NCI-H2227 treated with DMSO at 0.1 percent for 48 hours (cell line): ENCODE results near the gene CACNA2D3.

Source experiments
- DNase-seq: peaks from one replicate; lab custom pipeline; 2025; lab: John Stamatoyannopoulos, UW

CACNA2D3 gene

DNA sequence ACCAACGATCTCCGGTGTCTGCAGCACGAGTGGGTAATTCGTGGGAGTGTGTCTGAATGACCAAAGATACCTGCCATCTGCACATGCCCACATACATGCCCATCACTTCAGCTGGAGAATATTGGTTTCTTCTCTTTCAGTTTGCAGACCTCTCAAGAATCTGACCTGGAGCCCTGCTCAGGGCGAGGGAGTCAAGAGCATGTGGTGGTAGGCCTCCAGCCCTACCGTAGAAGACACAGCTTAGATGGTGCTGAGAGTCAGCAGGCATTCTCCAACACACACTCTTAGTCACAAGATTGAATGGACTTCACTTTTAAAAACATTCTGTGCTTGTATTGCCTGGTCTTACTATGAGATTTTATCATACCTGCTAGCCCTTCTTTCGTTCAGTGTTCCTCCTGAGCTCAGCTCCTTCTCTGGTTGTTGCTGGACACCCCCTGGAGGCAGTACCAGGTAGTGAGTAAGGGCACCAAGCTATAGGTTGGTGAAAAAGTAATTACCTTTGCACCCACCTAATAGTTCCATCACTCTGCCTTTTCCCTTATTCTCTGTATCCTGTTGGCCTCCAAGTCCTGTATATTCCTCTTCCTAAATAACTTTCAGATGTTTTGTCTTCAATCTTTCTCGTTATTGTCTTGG is 252.0 kb downstream of the CACNA2D3 start:
- DNase-seq = no peak

- no peak for DNase-seq
These were observed 253.9 kb downstream of the CACNA2D3 start for GRCh38 chr3:54376142-54376807.

GRCh38 chr3:54376939-54377578 is 254.7 kb downstream of the CACNA2D3 start:
- DNase-seq = no peak

- no peak for DNase-seq
These were observed 255.8 kb downstream of the CACNA2D3 start for GRCh38 chr3:54378184-54378583.

DNA sequence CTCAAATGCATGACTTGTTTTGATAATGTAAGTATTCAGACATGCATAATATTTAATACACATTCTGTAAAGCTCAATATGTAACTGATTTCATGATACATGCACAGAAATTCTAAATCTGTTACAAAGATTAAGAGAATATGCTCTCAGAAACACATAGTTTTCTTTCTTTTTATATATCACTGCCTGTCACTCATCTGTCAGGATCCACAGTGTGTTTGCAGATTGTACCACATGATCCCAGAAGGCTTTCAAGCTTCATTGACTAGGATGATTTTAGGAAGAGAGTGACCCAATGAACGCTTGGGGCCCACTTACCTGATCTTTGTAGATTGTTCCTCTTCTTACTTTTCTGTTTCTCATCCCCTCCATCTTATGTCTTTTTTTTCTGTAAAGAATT is 261.9 kb downstream of the CACNA2D3 start:
- DNase-seq = no peak

GRCh38 chr3:54390582-54390981 is 268.2 kb downstream of the CACNA2D3 start:
- DNase-seq = no peak

GRCh38 chr3:54393150-54393549 is 270.8 kb downstream of the CACNA2D3 start:
- no peak for DNase-seq

DNA sequence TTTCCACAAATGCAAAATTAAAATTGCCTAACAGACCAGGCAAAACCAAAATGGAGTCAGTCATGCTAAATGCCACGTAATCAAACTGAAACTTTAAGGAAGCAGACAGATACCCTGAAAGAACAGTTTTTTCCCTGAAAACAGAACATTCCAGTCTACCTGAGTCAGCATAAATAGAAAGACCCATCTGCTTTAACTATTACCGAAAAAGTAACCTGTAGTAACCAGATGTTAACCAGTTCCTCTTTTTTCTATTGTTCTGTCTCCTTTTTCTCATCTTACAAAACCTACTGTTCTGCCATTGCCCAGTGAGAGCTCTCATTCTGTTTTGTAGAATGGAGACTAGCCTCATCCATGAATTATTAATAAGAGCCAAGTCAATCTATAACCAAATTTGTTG is 286.0 kb downstream of the CACNA2D3 start:
- no peak for DNase-seq

- no peak for DNase-seq
These were observed 299.6 kb downstream of the CACNA2D3 start for GRCh38 chr3:54421943-54422342.

- no peak for DNase-seq
These were observed 301.9 kb downstream of the CACNA2D3 start for GRCh38 chr3:54424292-54424691.

- DNase-seq = no peak
These were observed 304.0 kb downstream of the CACNA2D3 start for GRCh38 chr3:54426381-54426780.

- no peak for DNase-seq
These were observed 305.1 kb downstream of the CACNA2D3 start for GRCh38 chr3:54427501-54427900.

DNA sequence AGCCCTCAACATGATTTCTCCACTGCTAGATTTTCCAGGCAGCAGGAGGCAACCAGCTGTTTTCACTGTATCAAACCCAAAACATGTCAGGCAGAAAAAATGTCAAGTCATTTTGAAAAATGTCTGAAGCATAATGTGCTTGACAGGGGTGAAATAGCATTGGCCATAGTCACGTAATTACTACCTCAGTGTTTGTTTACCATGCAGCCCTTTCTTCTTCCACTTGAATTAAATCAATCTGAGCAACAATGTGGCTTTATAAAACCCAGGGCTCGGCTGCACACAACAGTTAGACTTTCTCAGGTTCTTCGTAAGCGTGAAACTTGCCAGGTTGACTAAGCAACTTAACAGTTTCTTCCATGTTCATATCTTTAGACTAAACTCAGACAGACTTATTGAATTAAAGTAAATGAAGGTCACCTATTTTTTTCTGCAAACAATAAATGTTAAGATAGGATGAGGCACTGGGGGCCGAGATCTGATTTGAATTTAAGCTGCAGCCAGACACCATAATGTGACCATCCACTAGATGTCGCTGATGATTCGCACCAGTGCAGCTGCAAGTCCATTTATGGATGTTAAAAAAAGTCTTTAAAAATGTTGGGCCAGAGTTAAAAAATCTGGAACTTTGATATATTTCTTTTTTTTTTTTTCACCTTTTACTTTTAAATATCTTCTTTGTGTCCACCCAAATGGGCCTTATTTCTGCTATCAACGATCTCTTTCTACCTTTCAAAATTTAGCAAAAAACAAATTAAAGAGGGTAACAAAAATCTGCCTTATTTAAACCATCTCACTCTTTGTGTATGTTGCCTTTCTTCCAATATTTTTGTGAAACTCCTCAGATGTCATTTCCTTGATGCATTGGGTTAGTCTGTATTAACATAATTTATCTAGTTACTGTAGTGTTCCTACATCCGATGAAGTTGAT is 305.9 kb downstream of the CACNA2D3 start:
- DNase-seq = peak; percentile 97

- no peak for DNase-seq
These were observed 310.6 kb downstream of the CACNA2D3 start for GRCh38 chr3:54432975-54433374.

GRCh38 chr3:54433846-54434245 is 311.5 kb downstream of the CACNA2D3 start:
- no peak for DNase-seq

GRCh38 chr3:54434756-54435155 is 312.4 kb downstream of the CACNA2D3 start:
- no peak for DNase-seq

DNA sequence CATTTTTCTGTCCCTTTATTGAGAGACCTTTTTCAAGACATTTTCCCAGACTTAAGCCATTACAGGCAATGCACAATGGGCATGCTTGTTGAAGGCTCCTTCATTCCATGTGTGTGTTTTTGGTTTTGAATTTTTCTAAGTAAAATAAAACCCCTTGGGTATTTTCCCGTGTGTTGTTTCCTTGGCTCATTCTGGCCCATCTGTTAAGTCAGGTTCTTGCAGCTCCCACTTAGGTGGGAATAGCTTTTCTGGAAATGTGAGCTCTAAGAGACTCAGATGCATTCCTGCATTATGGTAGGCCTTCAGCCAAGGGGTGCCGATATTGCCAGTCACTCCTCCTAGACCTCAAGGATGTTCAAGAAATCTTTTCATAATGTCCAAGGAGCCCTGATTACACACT is 314.9 kb downstream of the CACNA2D3 start:
- DNase-seq = no peak

DNA sequence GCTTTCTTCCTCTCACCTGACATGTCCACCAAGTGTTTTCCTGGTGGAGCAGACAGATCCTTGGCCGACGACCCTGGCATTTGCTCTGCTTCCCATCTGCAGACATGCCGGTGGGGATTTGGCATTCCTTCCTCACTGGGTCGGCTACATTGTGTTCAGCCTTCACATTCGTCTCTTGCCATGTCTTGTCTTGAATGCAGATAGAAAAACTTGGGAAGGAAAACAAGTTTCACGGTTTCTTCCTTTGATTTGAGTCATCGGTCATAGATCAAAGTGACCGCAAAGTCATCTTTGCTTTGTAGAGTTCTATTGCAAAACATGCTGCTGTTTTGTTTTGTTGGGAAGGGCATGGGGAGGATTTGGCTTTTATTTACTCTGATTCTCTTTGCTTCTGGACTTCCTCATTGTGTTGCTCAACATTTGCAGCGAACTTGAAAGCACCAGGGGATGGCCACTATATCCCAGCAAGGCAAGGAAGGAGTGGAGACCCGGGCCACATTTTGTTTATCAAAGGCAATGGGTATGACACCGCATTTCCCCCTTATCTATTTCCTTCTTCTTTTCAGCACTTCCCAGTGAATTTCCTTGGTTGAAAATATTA is 321.3 kb downstream of the CACNA2D3 start:
- no peak for DNase-seq

DNA sequence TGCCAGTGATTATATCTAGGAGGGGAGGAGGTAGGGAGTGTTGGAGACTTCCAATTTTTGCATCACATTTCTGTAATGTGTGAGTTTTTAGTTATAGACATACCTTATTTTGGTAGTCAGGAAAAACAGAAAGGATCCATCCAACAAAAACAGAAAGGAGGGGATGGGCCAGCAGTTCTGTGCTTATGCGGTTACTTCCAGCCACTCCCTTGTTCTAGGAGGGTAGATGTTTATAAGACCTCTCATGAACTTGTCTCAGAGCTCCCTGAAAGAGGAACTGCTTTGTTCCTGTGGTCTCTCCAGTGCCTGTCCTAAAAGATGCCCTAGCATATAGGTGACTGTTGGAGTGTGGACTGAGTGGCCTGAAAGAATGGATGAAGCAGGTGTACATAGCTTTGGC is 323.3 kb downstream of the CACNA2D3 start:
- no peak for DNase-seq

DNA sequence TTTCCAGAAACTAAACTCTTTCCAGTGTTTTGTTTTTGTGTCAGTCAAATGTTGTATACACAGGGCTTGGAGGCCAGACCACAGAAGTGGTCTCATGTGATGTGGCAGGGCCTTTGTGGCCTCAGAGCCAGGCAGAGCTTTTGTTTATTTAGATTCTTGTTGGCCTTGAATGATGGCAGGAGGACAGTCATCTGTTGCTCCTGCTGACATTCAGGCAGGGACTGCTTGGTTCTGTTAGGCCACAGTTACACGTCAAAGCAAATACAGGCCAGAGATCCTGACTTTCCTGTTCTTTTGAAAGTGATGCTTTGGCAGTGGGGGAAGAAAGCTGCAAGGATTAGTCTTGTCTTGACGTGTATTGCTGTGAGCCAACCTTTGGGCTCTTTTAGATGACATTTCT is 325.1 kb downstream of the CACNA2D3 start:
- DNase-seq = no peak

DNA sequence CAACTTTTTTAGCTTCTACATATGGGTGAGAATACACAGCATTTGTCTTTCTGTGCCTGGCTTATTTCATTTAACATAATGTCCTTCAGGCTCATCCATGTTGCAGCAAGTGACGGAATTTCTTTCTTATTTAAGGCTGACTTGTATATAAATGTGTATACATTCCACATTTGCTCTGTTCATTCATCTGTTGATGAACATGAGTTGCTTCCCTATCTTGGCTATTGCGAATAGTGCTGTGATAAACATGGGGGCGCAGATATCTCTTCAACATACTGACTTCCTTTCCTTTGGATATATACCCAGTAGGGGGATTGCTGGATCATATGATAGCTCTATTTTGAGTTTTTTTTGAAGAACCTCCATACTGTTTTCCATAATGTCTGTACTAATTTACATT is 332.5 kb downstream of the CACNA2D3 start:
- DNase-seq = no peak

DNA sequence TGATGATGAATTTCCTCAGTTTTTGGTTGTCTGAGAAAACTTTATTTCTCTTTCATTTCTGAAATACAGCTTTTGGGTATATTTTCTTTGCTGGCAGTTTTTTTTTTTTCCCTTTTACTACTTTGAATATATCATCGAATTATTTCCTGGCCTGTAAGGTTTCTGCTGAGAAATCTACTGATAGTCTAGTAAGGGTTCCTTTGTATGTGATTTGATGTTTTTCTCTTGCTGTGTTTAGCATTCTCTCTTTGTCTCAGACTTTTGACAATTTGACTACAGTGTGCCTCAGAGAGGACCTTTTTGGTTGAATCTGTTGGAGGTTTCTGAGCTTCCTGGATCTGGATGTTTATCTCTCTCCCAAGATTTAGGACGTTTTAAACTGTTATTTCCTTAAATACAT is 336.0 kb downstream of the CACNA2D3 start:
- no peak for DNase-seq
